GM21723 (cell line): ENCODE measurements around the gene VAV3.
"Not testable (repeated sequence)": the region's sequence is repeated elsewhere in the genome, so short reads cannot be mapped to it uniquely, and the experiment has no call there.

Experiments
- ATAC-seq: cut with Tn5 transposase; IDR thresholded peaks from one replicate; pipeline ENCODE4 v1.9.1; 2021; ENCODE audit warnings: mild to moderate bottlenecking, moderate library complexity; ENCODE audit not compliant: unreplicated experiment

VAV3 gene

DNA sequence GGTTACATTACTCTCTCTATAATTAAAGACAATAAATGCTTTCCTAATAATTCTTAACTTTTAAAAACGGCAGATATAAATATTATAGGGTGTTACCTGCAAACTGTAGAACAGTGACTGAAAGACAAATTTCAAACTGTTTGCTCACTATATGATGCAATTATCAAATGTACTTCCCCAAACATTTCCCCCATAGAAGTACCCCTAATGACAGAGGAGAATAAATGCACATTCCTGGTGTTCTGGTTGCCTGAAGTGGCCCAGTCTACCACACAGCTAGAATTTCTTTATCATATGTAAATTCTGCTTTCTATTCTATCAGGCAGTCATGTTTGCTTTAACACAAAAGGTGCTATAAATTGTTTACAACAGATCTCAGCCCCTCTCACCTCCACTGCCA is 70.4 kb downstream of the VAV3 start:
- no peak for ATAC-seq

DNA sequence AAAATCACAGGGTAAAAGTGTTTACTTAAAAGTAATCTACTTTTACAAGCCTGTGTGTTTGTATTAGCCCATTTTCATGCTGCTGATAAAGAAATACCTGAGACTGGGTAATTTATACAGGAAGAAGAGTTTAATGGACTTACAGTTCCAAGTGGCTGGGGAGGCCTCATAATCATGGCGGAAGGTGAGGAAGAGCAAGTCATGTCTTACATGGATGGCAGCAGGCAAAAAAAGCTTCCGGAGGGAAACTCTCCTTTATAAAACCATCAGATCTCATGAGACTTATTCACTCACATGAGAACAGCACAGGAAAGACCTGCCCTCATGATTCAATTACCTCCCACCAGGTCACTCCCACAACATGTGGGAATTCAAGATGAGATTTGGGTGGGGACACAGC is 71.6 kb downstream of the VAV3 start:
- not testable (repeated sequence) for ATAC-seq

DNA sequence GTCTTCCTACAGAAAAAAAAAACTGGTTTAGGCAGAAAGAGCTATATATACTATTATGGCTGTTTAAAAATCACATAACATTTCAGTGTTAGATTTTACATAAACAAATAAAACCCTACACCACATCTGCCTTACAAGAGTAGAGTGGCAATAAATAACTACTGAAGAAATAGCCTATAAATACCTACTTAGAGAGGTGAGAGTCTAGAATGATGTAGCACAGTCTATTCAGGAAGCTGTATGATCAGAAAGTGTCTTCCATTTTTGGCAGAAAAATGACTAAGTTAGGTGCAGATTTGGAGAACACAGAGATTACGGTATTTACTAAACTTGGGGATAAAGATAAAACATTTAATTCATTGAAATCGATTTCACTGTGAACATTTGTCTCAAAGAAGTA is 75.5 kb downstream of the VAV3 start:
- ATAC-seq, result no peak

DNA sequence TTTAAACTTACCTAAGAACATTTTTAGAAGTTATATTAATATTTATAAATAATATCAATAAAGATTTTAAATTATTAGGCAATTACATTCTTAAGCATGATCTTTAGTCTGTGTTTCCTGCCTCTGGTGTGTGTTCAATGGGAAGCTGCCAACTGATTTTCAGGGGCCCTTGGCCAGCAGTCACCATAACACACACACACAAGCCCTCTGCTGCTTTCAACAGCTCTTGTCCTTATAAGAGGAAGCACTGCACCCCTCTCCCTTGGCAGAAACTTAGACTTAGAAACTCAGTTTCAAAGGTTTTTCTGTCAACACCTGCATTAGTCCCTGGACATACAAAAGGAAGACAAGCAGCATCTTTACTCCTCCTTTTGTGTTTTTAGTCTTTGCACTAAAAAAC is 81.4 kb downstream of the VAV3 start:
- ATAC-seq, result no peak

DNA sequence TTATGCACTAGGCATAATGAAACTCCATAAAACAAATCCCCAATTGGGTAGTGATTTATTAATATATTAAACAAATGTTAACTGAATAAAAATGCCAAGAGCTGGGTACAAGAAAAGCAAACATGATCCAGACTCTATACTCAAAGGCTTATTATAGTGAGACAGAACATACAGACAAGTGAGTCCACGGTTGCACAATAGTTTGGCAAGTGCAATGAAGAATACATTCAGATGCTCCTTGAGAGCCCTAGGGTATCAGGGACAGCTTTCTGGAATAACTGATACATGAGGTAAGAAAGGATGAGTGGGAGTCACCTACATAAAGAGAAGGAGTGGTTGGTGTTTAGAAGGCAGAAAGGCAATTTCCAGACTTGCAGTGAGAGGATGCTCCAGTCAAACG is 85.1 kb downstream of the VAV3 start:
- no peak for ATAC-seq

DNA sequence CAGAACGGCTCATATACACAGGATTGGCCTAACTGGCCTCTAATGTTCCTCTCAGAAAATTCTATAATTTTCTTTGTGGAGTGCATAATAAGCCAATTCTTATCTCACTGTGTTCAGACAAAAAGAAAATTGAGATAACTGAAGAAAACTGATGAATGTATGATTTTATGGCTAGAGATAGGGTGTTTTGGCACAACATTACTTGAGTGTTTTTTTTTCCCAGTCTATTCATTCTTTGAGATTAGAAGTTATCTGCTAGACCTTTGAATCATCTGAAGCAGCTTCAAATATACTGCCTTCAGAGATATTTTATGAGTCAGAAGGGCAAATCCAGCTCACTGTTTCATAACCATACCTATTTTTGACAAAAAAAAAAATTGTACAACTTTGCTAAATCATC is 85.6 kb downstream of the VAV3 start:
- no peak for ATAC-seq

DNA sequence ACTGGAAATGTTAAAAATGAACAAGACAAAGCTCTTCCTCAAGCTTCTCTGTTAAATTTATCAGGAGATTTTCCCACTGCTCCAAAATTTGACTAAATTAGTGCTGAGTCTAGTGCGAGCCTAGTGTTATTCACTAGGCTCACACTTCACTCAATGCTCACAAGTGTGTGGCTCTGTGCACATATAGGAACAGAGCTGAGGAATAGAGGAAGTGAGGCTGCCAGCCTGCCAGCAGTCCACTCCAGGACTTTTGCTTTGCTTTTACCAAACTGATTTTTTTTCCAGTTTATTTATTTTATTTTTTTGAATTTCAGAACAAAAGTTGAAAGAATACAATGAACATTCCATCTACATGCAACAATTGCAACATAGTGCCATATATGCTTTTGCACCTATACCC is 87.2 kb downstream of the VAV3 start:
- no peak for ATAC-seq

DNA sequence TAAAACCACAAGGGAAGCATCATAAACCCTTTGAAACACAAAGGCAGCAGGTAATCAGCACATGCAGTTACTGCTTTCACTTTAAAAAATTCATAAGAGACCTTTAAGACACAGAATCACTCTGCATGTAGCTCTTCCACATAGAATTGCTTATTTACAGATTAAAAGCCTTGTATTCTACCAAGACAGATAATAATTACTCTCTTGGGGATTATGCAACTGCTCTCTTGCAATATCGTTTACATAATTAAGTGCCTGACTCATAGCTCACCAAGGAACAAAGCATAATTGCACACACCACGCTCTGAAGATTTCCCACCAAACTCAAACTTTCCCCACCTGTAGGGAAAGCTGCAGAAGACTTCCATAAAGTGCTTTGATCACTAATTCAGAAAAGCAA is 87.9 kb downstream of the VAV3 start:
- ATAC-seq, result no peak

DNA sequence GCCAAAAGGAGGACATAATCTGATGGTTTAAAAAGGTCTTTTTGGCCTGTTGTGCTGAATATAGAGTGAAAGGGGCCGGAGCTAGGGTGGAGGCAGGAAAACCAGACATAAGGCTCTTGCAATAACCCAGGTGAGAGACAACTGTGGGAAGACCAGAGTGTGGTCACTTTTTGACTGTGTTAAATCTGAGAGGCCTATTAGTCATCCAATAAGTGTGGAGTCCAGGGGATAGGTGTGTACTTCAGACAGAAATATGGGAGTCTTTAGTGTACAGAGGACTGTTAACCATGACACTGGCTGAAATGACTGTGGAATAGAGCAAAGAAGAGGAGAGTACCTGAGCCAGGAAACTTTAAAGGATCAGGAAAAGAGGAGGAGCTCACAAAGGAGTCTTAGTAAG is 89.3 kb downstream of the VAV3 start:
- ATAC-seq, result no peak

DNA sequence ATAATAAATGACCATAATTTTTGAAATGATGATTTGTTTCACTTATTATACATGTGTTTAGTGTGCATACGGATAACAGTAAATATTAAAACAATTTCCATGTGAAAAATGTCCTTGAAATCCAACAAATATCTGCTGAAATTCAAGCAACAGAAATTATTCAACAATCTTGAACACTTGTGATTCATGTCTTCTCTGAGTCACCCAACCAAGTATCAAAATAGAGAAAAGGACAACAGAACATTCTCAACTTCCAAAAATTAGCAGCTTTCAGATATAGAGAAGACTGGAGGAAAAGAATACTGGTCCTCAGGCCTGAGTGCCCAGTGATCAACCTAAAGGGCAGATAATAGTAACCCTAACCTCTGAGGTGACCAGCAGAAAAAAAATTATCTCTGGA is 90.8 kb downstream of the VAV3 start:
- no peak for ATAC-seq

DNA sequence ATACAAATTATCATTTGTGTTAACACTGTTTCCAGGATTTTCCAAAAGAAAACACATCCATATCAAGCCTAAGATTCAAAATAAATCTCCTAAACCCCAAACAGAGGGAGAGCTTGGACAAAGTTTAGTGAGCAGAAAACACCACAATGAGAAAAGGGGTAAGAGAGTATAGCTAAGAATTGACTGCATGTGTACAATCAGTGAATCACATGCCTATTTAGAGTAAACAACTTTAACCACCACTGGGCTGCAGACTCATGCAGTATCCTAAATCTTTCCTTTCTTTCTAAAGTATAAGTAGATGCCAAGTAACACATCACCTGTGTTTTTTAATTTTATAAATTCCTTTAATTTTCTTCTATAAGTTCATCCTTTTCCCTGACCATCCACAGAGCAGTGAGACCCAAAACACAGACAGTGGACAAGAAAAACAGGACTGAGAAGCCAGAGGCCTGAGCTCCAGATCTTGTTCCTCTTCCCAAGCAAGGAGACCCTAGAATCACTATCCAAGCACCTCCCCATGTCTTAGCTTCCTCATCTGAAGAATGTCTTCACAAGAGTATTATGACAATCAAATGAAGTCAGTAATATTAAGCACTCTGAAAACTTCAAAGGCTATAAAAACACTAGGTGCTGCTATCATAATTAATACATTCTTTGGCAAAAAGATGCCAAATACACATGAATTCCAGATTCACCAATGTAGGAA is 93.1 kb downstream of the VAV3 start:
- no peak for ATAC-seq

DNA sequence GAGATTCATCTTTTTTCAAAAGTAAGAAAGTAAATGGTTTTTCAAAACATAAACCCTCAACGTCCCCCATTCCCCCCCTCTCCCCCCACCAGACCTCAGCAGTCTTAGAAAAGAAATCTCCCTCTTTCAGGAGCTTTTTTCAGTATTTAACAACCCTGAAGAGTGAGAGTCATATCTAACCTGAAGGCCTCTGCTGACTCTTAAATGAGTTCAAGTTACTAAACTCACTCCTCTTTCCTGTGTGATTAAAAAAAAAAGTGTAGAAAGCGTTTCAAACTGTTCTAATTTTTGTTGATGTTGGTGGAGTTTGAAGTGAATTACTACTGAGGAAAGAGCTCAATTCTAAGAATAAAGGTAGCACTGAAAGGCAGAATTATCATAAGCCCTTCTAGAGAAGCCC is 93.7 kb downstream of the VAV3 start:
- peak; percentile 50 for ATAC-seq

DNA sequence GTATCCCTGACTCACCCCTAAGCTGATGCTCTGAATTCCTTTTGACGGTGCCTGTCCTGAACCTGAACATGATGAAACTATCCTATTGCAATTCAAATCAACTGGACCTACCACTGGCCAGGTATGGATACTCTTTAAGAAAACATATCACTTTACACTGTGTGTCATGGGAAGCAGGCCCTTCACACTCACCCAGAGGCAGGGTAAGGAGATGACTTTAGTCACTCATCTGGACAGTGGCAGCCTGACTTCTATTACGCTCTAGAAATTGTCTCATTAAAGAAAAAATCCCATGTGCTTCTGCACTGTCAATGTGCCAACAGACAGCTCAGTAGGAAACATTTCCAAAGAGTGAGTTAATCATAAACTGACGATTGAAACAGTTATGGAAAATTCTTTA is 94.3 kb downstream of the VAV3 start:
- no peak for ATAC-seq

DNA sequence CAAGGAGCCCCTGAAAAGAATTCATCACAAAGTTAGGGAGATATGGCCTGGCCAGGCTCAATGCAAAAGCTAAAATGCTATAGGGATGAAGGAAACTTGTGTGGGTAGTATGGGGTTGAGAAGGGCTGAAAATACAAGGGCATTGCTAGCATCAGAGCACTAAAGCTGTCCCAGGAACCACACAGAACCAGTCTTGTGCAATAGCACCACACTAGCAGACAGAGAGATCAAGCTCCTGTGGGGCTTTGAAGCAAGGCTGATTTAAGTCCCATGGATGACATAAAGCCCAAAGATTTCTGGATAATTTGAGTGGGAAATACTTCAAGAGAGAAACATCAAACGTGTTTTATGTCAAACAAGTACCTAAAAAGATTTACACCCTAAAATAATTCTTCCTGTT is 97.1 kb downstream of the VAV3 start:
- no peak for ATAC-seq

DNA sequence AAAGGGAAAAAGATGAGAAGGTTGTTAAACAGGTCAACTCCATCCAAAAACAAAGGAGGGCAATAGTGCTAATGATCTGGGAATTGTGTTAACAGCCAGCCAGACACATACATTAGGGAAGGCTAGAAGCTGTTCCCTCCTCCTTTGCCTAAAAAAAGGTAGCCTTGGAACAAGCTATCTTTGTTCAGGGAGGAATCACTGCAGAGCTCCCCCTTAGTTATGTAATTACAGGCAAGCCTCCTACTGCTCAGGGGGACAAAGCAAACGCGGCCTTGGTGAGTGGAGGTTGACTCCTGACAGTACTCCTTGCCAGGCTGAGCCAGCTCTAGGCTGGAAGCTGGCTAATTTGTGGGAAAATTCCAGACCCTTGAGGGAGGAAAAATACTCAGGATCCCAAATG is 97.6 kb downstream of the VAV3 start:
- ATAC-seq, result no peak

DNA sequence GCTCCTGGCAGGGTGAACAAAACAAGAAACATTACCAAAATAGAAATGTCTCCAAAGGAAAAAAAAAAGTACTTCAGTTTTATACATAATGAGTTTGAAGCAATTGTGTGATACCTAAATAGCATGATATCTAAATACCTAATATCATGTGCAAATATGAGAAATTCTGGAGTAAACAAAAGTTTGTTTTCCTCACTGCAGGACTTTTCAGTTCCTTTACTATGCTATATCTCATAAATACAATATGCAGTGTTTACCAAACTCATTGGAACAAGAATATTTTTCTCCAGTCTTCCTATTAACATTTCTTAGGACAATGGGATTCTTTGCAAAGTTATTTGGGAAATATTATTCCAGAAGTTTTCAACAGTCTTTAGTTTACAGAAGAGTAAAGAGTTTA is 98.1 kb downstream of the VAV3 start:
- no peak for ATAC-seq

DNA sequence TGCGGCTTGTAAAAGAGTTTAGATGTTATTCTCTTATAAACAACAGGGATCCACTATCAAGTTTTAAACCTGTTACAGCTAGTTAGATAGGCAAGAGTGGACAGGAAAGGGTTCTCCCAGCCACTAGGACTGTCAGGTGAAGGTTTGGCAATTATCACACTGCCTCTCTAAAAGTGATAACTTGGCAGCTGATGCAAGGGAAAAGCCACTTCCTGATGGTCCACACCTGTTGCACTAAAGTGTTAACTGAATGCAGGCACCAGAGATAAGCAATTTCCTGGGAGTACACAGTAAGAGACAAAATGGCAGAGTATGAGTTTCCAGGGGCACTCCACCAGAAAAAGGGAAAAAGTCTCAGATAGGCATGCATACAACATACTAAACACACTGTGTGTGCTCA is 99.4 kb downstream of the VAV3 start:
- ATAC-seq, result no peak

DNA sequence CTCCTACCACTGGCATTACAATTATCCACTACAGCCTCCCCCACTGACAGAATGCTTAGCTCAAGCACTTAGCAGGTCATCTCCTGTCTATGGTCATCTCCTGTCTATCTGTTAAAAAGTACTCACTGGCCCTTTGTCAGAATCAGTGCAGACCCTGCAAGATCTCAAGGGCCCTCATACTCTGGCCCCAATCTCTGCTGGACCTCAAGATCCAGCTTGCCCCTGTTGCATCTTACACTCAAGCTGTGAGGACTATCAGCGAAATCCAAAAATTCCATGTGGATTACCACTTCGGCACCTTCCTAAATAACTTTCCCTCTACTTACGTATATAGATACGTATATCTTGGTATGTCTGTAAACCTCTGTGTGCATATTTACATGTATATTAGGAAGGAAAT is 101.6 kb downstream of the VAV3 start:
- ATAC-seq, result no peak

DNA sequence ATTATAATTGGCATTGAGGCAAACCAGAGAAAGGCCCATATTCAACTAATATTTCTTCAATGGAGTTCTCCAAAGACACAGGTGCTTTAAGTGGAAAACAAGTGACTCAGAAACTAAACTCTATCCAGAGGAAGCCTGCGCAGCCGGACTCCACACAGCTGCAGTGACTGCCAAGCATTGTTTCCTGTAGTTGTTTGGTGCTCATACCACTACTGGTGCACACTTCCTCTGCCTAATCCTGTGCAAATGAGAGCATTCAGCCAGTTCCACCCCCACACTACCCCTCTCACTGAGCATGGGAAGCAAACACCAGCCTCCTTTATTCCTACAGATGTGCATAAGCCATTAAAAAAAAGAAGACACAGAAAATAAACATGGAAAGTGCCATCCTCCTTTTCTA is 102.9 kb downstream of the VAV3 start:
- no peak for ATAC-seq

DNA sequence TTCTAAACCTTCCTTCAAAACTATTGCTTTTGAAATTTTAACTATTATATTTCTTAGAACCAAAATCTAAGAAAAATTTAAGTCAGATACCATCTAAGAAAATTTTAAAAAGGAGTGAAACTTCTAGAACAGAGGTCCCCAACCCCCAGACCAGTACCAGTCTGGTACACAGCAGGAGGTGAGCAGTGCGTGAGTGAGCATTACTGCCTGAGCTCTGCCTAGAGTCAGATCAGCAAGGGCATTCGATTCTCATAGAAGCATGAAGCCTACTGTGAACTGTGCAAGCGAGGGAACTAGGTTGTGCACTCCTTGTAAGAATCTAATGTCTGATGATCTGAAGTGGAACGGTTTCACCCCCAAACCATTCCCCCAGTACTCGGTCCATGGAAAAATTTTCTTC is 106.7 kb downstream of the VAV3 start:
- ATAC-seq, result no peak

DNA sequence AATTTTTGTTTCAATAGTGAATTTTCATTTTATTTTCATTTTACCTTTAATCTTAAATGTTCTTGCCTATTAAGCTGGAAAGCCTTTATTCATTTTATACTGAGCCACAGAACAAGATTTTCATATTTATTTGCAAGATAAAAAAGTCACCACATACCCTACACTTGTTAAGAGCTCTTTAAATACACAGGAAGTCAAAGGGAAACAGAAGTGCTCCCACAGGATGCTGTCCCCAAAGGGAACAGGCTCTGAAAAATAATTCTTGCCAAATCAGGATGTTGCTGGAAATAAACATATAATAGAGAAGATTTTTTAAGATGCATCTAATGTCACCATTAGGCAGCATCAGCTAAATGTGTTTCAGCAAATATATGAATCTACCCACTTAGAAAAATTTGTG is 113.6 kb downstream of the VAV3 start:
- no peak for ATAC-seq

DNA sequence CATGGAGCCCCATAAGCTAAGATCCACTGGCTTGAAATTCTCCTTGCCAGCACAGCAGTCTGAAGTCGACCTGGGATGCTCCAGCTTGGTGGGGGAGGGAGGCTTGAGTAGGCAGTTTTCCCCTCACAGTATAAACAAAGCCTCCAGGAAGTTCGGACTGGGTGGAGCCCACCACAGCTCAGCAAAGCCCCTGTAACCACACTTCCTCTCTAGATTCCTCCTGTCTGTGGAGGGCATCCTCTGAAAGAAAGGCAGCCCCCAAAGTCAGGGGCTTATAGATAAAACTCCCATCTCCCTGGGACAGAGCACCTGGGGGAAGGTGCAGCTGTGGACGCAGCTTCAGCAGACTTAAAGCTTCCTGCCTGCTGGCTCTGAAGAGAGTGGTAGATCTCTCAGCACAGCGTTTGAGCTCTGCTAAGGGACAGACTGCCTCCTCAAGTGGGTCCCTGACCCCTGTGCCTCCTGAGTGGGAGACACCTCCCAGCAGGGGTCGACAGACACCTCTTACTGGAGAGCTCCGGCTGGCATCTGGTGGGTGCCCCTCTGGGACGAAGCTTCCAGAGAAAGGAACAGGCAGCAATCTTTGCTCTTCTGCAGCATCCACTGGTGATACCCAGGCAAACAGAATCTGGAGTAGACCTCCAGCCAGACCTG is 120.3 kb downstream of the VAV3 start:
- ATAC-seq, result not testable (repeated sequence)

DNA sequence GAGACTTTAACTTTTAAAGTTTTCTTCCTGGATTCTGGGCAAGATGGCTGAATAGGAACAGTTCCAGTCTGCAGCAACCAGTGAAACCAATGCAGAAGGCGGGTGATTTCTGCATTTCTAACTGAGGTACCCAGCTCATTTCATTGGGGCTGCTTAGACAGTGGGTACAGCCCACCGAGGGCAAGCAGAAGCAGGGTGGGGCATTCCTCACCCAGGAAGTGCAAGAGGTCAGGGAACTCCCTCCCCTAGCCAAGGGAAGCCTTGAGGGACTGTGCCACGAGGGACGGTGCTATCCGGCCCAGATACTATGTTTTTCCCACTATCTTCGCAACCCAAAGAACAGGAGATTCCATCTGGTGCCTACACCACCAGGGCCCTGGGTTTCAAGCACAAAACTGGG is 121.0 kb downstream of the VAV3 start:
- ATAC-seq, result no peak
